Liver (tissue), 3 donors: ENCODE data around the gene RIMBP2.

Experiments
- GABPA ChIP-seq, 2 donors: IDR thresholded peaks in 1 of 2; conservative IDR thresholded peaks in 1 of 2; 2 replicates each; pipeline ENCODE4 v1.6.1; 2016; ENCODE audit warnings: antibody characterized with exemption in 2 of 2, mild to moderate bottlenecking in 1 of 2, moderate library complexity in 1 of 2
- JUND ChIP-seq, 2 donors: IDR thresholded peaks; 2 replicates each; pipeline ENCODE4 v1.6.1; 2016; ENCODE audit warnings: antibody characterized with exemption in 2 of 2
- MAX ChIP-seq: IDR thresholded peaks from 2 replicates; pipeline ENCODE4 v1.6.1; 2016; ENCODE audit warnings: antibody characterized with exemption
- RAD21 ChIP-seq, 2 donors: IDR thresholded peaks; 2 replicates each; pipeline ENCODE4 v1.6.1; 2016; ENCODE audit warnings: antibody characterized with exemption in 2 of 2, mild to moderate bottlenecking in 2 of 2
- REST ChIP-seq: IDR thresholded peaks from 2 replicates; pipeline ENCODE4 v1.6.1; 2016; ENCODE audit warnings: antibody characterized with exemption, mild to moderate bottlenecking
- SP1 ChIP-seq: IDR thresholded peaks from 2 replicates; pipeline ENCODE4 v1.6.1; 2018; ENCODE audit warnings: antibody characterized with exemption, mild to moderate bottlenecking
- TF ChIP-seq, protein P1 (sequence below): fragments of 150-350 bp; IDR thresholded peaks from 2 replicates; pipeline ENCODE4 v1.5.1; 2017; ENCODE audit warnings: improper control_type of control experiment, low read depth, low read length; ENCODE audit not compliant: missing input control
- donor health status: healthy.
- donor health status: healthy.

- TF ChIP-seq, protein P1, sequence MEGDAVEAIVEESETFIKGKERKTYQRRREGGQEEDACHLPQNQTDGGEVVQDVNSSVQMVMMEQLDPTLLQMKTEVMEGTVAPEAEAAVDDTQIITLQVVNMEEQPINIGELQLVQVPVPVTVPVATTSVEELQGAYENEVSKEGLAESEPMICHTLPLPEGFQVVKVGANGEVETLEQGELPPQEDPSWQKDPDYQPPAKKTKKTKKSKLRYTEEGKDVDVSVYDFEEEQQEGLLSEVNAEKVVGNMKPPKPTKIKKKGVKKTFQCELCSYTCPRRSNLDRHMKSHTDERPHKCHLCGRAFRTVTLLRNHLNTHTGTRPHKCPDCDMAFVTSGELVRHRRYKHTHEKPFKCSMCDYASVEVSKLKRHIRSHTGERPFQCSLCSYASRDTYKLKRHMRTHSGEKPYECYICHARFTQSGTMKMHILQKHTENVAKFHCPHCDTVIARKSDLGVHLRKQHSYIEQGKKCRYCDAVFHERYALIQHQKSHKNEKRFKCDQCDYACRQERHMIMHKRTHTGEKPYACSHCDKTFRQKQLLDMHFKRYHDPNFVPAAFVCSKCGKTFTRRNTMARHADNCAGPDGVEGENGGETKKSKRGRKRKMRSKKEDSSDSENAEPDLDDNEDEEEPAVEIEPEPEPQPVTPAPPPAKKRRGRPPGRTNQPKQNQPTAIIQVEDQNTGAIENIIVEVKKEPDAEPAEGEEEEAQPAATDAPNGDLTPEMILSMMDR, result no peak
- TF ChIP-seq JUND (IDR thresholded peaks at IDR 0.05) (no peak), REST (no peak), MAX (no peak), SP1 (no peak), RAD21 (IDR thresholded peaks at IDR 0.05) (no peak), GABPA (IDR thresholded peaks at IDR 0.05 in 1 of 2, conservative IDR thresholded peaks at IDR 0.05 in 1 of 2) (no peak)
Measured at GRCh38 chr12:130499474-130499873, 216.6 kb downstream of the RIMBP2 start.
